Suprapubic skin (tissue), 4 donors: ENCODE measurements around the gene PHEX.

Source experiments
- CTCF ChIP-seq, 2 donors: fragments of 200-600 bp in 1 of 2; fragments of 450-650 bp in 1 of 2; sonication (generic) in 1 of 2; IDR thresholded peaks; one replicate each; pipeline ENCODE4 v1.5.1; 2016 to 2019; ENCODE audit warnings: antibody characterized with exemption in 2 of 2, mild to moderate bottlenecking in 1 of 2, moderate library complexity in 1 of 2
- EP300 ChIP-seq: sonication (generic); formaldehyde crosslinking; IDR thresholded peaks from one replicate; pipeline ENCODE4 v1.6.1; 2017; ENCODE audit warnings: antibody characterized with exemption
- POLR2A ChIP-seq, 2 donors: fragments of 450-650 bp; IDR thresholded peaks; one replicate each; pipeline ENCODE4 v1.6.1; 2017; ENCODE audit warnings: antibody characterized with exemption in 2 of 2, mild to moderate bottlenecking in 2 of 2, moderate library complexity in 2 of 2
- POLR2AphosphoS5 ChIP-seq, 3 donors: sonication (generic); formaldehyde crosslinking; IDR thresholded peaks; one replicate each; pipeline ENCODE4 v1.6.1; 2017; ENCODE audit warnings: antibody characterized with exemption in 3 of 3

GRCh38 chrX:22202251-22202650 is 170.1 kb downstream of the PHEX start:
- TF ChIP-seq POLR2AphosphoS5 (IDR thresholded peaks at IDR 0.05) (no peak), CTCF (IDR thresholded peaks at IDR 0.05) (no peak), POLR2A (IDR thresholded peaks at IDR 0.05) (no peak), EP300 (no peak)
